ENCODE results near the gene CSRP1. TPM values are rescaled to one million over a fixed set of nuclear protein-coding genes. Genes with fewer than 3 reads are reported as not detected.

The CSRP1 gene
- total and polyA plus RNA-seq, 2 of the 13 experiments (the other 11 are each of a cell fraction or from before 2014, with no cell fraction given) = 17.7 to 68.9 TPM

- TF ChIP-seq CTCF (CRISPR knock-in tag; IDR thresholded peaks at IDR 0.05) (peak; percentile 28; the same call in 1 of the 2 replicates), KLF12 (CRISPR knock-in tag; IDR thresholded peaks at IDR 0.05; ENCODE audit: borderline replicate concordance) (peak; percentile 49; the same call in 1 of the 2 replicates), ZNF766 (CRISPR knock-in tag; IDR thresholded peaks at IDR 0.05; ENCODE audit: borderline replicate concordance) (no peak), ZNF543 (CRISPR knock-in tag; IDR thresholded peaks at IDR 0.05) (no peak), MYPOP (CRISPR knock-in tag; IDR thresholded peaks at IDR 0.05) (peak; percentile 58; the same call in 1 of the 2 replicates), HHEX (CRISPR knock-in tag; IDR thresholded peaks at IDR 0.05) (no peak), ZNF770 (CRISPR knock-in tag; IDR thresholded peaks at IDR 0.05) (peak; percentile 85), PATZ1 (CRISPR knock-in tag; IDR thresholded peaks at IDR 0.05) (0 out of 2 replicates have a peak, but pooled peaks have one; percentile 27)
- TF ChIP-seq, protein P1, sequence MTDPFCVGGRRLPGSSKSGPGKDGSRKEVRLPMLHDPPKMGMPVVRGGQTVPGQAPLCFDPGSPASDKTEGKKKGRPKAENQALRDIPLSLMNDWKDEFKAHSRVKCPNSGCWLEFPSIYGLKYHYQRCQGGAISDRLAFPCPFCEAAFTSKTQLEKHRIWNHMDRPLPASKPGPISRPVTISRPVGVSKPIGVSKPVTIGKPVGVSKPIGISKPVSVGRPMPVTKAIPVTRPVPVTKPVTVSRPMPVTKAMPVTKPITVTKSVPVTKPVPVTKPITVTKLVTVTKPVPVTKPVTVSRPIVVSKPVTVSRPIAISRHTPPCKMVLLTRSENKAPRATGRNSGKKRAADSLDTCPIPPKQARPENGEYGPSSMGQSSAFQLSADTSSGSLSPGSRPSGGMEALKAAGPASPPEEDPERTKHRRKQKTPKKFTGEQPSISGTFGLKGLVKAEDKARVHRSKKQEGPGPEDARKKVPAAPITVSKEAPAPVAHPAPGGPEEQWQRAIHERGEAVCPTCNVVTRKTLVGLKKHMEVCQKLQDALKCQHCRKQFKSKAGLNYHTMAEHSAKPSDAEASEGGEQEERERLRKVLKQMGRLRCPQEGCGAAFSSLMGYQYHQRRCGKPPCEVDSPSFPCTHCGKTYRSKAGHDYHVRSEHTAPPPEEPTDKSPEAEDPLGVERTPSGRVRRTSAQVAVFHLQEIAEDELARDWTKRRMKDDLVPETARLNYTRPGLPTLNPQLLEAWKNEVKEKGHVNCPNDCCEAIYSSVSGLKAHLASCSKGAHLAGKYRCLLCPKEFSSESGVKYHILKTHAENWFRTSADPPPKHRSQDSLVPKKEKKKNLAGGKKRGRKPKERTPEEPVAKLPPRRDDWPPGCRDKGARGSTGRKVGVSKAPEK (CRISPR knock-in tag; IDR thresholded peaks at IDR 0.05; ENCODE audit: borderline replicate concordance) = no peak
- TF ChIP-seq, protein P2, sequence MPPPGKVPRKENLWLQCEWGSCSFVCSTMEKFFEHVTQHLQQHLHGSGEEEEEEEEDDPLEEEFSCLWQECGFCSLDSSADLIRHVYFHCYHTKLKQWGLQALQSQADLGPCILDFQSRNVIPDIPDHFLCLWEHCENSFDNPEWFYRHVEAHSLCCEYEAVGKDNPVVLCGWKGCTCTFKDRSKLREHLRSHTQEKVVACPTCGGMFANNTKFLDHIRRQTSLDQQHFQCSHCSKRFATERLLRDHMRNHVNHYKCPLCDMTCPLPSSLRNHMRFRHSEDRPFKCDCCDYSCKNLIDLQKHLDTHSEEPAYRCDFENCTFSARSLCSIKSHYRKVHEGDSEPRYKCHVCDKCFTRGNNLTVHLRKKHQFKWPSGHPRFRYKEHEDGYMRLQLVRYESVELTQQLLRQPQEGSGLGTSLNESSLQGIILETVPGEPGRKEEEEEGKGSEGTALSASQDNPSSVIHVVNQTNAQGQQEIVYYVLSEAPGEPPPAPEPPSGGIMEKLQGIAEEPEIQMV (CRISPR knock-in tag; IDR thresholded peaks at IDR 0.05; ENCODE audit: low read depth) = no peak
These were observed 26.5 kb downstream of the CSRP1 start (continued) for GRCh38 chr1:201480231-201481003.
